Measurements from ENCODE around the gene CD164L2.

Gene CD164L2

GRCh38 chr1:27381969-27382762 lies 967 bp downstream of the CD164L2 start:
- ATAC-seq: no peak

- no peak for ATAC-seq
Measured at GRCh38 chr1:27380766-27381733, 2.1 kb downstream of the CD164L2 start.

DNA sequence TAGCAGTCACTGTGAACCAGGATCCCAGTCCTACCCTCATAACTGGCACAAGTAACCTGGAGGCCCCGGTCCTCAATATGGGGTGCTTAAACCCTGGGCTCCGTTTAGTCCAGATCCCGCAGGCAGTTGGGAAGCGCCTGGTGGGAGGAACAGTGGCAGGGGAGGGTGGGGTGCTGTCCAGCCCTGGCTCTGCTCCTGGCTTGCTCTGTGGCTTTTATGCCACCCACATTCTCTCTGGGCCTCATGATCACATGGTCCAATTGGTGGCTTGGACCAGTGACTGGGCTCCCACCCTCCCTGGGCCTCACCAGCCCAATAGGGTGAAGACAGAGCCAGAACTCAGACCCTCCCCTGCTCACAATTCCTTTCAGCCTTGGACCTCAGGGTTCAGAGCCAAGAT lies 2.9 kb downstream of the CD164L2 start:
- no peak for ATAC-seq

DNA sequence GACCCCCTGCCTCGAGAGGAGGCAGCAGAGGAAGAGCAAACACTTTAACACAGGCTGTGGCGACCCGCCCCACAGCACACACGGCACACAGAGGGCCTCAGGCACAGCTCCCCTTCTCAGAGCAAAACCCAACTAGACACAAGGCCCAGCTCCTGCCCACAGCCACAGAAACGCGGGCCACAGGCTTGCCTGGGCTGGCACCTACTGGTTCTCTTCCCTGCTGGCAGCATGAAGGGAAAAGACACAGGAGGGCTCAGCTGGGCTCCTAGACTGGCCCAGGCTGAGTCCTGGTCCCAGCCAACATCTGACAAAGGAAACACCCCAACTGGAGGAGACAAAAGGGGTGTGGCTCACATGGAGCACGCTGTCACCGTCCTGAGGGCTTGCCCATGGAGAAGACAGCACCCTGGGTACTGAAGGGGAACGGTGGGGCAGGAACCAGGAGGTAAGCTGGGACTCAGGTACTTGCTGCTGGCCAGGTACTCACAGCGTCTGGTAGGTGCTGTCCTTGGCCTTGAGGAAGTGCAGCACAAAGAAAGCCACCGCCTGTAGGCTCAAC lies 3.5 kb downstream of the CD164L2 start:
- no peak for ATAC-seq

- ATAC-seq: no peak
Measured at GRCh38 chr1:27377760-27378495, 5.2 kb downstream of the CD164L2 start.

- no peak for ATAC-seq
Measured at GRCh38 chr1:27374362-27375086, 8.6 kb downstream of the CD164L2 start, which contains the start of gene FCN3. Gene FCN3, minus strand, starts transcription at chr1:27374824. Its CDS starts 6 bp downstream, at chr1:27374818.

DNA sequence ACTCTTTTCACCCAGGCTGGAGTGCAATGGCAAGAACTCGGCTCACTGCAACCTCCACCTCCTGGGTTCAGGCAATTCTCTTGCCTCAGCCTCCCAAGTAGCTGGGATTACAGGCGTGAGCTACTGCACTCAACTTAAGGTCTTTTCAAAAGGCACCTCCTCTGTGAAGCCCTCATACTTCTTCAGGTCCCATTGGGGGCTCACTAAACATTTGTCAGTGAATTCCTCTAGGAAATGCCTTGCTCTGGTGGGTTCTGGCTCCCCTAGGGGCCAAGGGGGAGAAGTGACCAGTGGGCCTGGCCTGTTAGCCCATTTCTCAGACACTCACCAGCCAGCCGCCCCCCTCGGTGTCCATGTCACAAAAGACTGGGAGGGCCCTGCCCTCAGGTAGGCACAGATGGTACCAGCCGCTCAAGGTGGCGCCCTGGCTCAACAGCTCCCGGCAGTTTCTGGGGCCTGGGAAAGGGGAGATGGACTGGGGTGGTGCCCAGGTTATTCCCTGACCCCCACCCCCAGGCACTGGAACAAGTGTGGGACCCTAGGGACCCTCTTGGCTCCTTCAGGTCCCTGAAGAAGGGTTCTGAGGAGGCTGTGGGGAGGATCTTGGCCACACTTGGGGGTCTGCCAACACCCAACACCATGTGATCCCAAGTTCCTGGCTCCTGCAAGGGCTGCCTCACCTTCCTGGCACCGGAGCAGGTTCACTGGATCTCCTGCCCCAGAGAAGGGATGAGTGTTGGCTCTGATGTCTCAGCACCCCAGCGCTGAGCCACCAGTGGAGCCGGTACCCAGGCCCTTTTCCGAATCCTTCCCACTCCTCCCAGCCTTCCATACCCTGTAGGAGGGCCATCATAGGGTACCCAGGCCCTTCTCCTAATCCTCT lies 10.1 kb downstream of the CD164L2 start:
- ATAC-seq: no peak

GRCh38 chr1:27372022-27372807 lies 10.9 kb downstream of the CD164L2 start:
- ATAC-seq: no peak

DNA sequence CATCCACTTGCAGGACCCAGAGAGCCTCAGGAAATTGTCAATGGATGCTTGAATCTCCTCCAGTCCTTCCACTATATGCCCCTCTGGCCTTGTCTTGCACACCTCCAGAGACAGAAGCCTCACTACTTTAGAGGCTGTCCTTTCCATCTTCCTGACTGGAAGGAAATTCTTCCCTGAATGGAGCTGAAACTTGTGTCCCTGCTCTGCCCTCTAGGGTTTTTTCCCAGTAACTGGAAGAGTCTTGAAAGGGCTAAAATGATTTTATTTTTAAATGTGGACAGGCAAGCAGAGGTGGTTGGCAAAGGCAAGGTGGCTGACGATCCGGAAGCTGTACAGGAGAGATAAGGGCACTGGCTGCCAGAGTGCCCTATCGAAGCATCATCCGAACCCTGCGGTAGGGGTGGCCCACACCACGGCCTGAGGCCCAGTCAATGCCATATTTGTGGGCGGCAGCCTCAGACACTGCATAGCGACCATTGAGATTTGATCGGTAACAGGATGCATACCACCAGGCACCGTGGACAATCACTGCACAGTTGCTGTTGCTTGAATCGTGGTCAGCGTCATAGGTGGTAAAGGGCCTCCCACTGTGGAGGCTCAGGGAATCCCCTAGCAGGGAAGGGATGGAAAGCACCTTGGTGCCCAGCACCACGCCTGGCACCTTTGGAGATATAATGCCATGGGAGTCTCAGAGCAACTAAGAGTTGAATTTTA lies 14.1 kb downstream of the CD164L2 start:
- no peak for ATAC-seq

GRCh38 chr1:27367160-27367650 lies 15.9 kb downstream of the CD164L2 start:
- no peak for ATAC-seq

DNA sequence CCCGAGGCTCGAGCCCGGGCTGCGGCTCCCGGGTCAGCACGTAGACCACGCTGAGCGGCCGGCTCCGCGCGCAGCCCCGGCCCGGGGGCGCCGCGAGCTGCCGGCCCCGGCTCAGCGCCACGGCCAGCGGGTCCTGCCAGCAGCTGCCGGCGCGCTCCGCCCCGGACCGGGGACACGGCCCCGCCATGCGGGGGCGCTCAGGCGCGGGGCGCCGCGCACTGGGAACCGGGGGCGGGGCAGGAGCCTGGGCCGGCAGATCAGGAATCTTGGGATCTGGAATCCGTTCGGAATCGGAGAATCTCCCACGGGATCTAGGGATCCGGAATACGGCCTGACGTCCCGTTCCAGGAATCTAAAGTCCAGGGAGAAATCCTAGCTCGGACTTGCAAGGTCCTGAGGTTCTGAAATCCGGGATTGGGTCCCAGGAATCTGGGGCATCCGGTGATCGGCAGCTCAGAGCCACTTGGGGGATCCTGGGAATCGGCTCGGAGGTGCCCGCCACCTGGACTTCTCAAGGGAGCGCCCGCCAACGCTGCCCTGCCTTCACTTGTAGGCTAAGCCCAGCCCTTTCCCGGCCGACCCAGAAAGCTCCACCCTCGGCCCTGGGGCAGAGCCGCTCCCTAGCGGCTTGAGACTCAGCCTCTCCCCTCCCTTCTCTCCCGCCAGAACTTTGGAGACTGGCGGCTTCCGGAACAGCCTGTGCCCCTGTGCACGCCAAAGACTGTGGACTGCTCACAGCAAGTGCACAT lies 16.5 kb downstream of the CD164L2 start, which contains the start of gene MAP3K6:
MAP3K6 (minus strand) TSS at position 551 of the 749 bp plus-strand sequence; CDS start at position 187, 364 bp downstream.
- peak; percentile 18 to 44 for ATAC-seq

- peak; percentile 64 to 66 for ATAC-seq
Measured at GRCh38 chr1:27366113-27366410, 17.1 kb downstream of the CD164L2 start.

DNA sequence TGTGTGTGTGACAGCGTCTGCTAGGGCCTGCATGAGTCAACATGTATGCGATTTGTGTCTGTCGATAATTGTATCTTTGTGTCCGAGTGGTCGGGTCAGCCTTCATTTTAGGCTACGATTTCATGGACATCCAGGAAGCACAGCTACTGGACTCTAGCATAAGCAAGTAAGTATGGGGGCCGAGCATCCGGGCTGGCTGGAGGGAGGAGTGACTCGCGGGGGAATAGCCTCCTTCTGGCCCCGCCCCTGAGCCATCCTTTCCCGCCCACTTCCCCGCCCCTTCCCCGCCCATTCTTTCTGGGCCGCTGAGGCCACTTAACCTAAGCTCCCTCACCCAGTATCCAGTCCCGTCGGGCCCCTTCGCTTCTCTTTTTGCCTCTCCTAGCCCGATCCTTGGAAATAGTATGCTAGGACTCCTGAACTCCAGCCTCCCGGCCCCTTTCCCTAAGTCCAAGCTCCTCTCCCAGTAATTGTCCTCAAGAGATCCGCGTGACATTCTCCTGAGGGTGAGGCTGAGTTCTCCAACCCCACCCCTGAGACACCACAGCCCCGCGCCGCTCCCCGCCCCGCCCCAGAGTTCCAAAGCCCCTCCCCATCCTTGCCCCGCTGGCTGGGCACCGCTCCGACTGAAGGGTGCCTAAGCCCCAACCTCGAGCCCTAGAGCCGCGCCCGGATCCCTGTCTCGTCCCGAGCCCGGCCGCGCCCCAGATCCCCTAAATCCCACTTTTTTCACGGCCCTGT lies 17.6 kb downstream of the CD164L2 start:
- ATAC-seq: peak; percentile 62 to 65

- ATAC-seq: peak; percentile 55 to 59
Measured at GRCh38 chr1:27364696-27365371, 18.3 kb downstream of the CD164L2 start.

- ATAC-seq: no peak
Measured at GRCh38 chr1:27363766-27364695, 19.1 kb downstream of the CD164L2 start.

DNA sequence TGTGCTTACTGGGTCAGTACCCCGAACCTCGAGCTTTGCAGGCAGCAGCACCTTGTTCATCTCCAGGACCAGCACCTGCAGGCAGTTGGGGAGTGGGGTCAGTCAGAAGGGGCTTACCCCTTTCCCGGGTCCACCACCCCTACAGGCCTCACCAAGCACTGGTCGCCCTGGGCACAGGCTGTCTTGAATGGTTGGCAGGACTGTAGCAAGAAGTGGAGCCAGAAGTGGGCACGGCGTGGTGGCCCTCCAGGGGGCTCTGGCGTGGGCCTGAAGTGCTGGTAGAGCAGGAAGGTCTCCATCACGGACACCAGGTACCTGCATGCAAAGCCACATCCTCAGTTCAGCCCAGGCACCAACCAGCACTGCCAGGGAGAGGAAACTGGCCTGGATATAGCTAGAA lies 21.6 kb downstream of the CD164L2 start:
- ATAC-seq: no peak
